GM19438 (cell line): ENCODE data around the gene SPTA1.

Experiments used
- ATAC-seq: cut with Tn5 transposase; IDR thresholded peaks from one replicate; pipeline ENCODE4 v1.9.1; 2021; ENCODE audit warnings: low read depth; ENCODE audit not compliant: unreplicated experiment

Gene SPTA1

GRCh38 chr1:158579733-158580132, 106.8 kb downstream of the SPTA1 start, which contains the start of gene OR10X1:
OR10X1 (minus strand) TSS chr1:158579899; CDS start chr1:158579899, 0 bp downstream.
- ATAC-seq: no peak

DNA sequence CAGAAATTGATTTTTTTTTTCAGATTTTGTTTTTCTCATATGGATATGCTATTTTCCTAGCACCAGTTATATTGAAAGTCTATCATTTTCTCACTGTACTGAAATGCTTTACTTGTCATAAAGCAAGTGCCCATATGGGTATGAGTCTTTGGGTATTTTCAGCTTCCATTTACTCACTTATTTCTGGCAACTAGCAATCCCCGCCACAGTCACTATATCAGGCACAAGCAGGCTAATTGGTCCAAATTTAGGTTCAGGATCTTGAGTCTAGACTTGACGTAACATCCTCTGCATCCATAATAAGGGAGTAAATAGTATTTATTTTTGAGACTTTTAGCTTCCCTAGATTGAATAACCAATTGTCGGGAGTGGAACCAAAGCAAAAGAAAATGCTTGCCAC, 109.0 kb downstream of the SPTA1 start:
- no peak for ATAC-seq

DNA sequence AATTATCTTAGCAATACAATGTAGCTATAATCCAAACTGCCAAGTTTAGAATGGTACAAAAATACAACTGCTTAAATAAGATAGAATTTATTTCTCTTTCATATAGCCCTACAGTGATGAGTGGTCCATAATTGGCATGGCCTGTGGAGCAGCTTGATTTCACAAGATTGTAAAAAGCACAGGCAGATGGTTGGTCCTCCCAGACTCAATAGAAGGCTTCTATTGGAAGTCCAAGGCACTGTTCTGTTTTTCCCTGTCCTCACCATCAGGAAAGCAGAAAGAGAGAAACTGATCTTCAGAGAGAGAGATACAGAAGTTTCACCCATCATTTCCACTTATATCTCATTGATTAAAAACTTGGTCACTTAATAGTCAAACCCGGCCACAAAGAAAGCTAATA, 114.3 kb downstream of the SPTA1 start:
- ATAC-seq: no peak

DNA sequence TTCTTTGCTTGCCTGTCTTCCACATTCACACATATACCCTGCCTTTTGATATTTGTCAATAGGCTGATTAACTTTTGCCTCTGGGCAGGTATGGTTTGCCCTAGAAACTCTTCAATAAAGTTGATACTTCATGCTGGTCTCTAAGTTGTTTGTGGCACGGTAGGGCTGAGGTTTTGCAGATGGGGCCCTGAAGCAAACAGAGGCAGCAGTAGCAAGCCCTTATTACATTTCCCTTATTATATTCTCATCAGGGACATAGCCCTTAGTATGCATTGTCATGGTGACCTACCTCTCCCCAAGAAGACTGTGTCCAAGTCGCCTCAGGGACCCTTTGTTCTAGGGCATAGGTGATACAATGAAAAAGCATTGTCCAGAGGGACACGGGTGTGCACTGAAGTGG, 116.0 kb downstream of the SPTA1 start, which contains the start of gene OR6P1:
Gene OR6P1 (minus strand): TSS at position 101 of the 400 bp plus-strand sequence. CDS start 6,976 bp downstream, outside the sequence.
- ATAC-seq: no peak

- no peak for ATAC-seq
These were observed 121.9 kb downstream of the SPTA1 start for GRCh38 chr1:158564608-158565007.

DNA sequence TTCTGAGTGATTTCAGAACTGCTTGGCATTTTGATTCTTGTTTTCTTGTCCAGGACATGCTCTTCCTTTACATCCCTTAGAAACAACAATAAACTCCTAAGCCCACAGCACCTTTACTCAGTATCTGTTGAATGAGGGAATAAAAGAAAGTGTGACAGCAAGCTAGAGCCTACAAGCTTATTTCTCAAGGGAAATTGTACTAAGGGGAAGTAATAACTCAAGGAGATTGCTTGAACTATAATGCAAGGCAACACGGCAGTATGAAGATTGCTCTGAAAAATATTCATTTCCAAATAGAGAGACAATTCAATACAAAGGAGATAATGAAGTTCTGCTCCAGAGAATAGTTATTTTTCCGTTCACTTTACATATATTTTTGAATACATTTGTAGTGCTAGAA, 122.7 kb downstream of the SPTA1 start:
- no peak for ATAC-seq
